GM23338 (cell line): ENCODE results near the gene MROH2A. TPM values are rescaled to one million over a fixed set of nuclear protein-coding genes. Genes with fewer than 3 reads are reported as not detected.

Source experiments
- CREB1 ChIP-seq: fragments of 250-450 bp; sonication (Bioruptor Pico); IDR thresholded peaks from 2 replicates; pipeline ENCODE4 v1.5.0; 2020; ENCODE audit warnings: low read depth, mild to moderate bottlenecking, moderate library complexity
- EZH2phosphoT487 ChIP-seq: fragments of 200-600 bp; sonication (generic); IDR thresholded peaks from one replicate; pipeline ENCODE4 v1.8.1; 2018; ENCODE audit warnings: antibody characterized with exemption; ENCODE audit not compliant: unreplicated experiment
- POLR2AphosphoS5 ChIP-seq: IDR thresholded peaks from 2 replicates; pipeline ENCODE4 v1.6.1; 2016; ENCODE audit warnings: antibody characterized with exemption, low read depth
- REST ChIP-seq: IDR thresholded peaks from one replicate; pipeline ENCODE4 v1.6.1; 2018; ENCODE audit warnings: antibody characterized with exemption; ENCODE audit not compliant: unreplicated experiment
- STAT1 ChIP-seq: IDR thresholded peaks from one replicate; pipeline ENCODE4 v1.6.1; 2016; ENCODE audit warnings: antibody characterized with exemption; ENCODE audit not compliant: unreplicated experiment
- ZNF114 ChIP-seq: fragments of 250-450 bp; sonication (Bioruptor Pico); IDR thresholded peaks from 2 replicates; pipeline ENCODE4 v1.5.0; 2020; ENCODE audit warnings: mild to moderate bottlenecking, moderate library complexity
- ZNF331 ChIP-seq: fragments of 250-450 bp; sonication (Bioruptor Pico); IDR thresholded peaks from 2 replicates; pipeline ENCODE4 v1.5.0; 2020; ENCODE audit warnings: low read depth, mild to moderate bottlenecking, moderate library complexity
- polyA plus RNA-seq: library from polyadenylated mRNA; unstranded; fragments of >200 nt; fragmentation: Nextera tagmentation; extraction: Ambion mirVana; gene quantifications from 2 replicates; pipeline ENCODE4 v1.2.1, GENCODE V29; 2016
- total RNA-seq: library from RNA; depleted of rRNA; stranded (reverse); fragments of >200 nt; shearing (Covaris generic); gene quantifications from 2 replicates; pipeline ENCODE4 v1.2.3, GENCODE V29; 2014
- TF ChIP-seq, protein P1 (sequence below): fragments of 250-450 bp; sonication (Bioruptor Pico); IDR thresholded peaks from 2 replicates; pipeline ENCODE4 v1.5.0; 2020; ENCODE audit warnings: mild to moderate bottlenecking, moderate library complexity
- TF ChIP-seq, protein P2 (sequence below), 2 experiments: fragments of 200-600 bp in 1 of 2; sonication (generic) in 1 of 2; conservative IDR thresholded peaks; 2 replicates each; pipeline versions ENCODE4 v1.5.1 to v1.6.1; 2016 to 2017; ENCODE audit warnings: antibody characterized with exemption in 2 of 2, low read depth in 2 of 2, mild to moderate bottlenecking in 2 of 2, moderate library complexity in 1 of 2
- TF ChIP-seq, protein P3 (sequence below): IDR thresholded peaks from 2 replicates; pipeline ENCODE4 v1.6.1; 2016; ENCODE audit warnings: antibody characterized with exemption

The MROH2A gene
- total and polyA plus RNA-seq, 2 experiments from 2014 or later: not detected

DNA sequence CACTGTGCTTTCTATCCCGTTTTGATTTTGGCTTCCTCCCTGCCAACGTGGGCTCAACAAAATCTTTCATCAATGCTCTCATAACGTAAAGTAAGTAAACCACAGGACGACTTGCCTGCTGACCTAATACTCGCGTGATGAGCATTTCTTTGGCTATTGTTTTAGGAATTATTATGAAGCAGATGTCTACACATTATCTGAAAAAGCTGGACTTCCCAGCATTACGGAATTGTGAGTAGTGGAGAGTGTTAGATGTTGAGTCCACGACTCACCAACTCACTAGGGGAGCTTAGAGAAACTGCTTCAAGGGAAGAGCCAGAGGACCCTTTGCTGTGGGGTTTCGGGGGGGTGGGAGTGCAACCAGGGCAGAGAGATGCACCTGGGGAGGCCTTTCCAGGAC, 54.3 kb downstream of the MROH2A start (continued):
- TF ChIP-seq, protein P1, sequence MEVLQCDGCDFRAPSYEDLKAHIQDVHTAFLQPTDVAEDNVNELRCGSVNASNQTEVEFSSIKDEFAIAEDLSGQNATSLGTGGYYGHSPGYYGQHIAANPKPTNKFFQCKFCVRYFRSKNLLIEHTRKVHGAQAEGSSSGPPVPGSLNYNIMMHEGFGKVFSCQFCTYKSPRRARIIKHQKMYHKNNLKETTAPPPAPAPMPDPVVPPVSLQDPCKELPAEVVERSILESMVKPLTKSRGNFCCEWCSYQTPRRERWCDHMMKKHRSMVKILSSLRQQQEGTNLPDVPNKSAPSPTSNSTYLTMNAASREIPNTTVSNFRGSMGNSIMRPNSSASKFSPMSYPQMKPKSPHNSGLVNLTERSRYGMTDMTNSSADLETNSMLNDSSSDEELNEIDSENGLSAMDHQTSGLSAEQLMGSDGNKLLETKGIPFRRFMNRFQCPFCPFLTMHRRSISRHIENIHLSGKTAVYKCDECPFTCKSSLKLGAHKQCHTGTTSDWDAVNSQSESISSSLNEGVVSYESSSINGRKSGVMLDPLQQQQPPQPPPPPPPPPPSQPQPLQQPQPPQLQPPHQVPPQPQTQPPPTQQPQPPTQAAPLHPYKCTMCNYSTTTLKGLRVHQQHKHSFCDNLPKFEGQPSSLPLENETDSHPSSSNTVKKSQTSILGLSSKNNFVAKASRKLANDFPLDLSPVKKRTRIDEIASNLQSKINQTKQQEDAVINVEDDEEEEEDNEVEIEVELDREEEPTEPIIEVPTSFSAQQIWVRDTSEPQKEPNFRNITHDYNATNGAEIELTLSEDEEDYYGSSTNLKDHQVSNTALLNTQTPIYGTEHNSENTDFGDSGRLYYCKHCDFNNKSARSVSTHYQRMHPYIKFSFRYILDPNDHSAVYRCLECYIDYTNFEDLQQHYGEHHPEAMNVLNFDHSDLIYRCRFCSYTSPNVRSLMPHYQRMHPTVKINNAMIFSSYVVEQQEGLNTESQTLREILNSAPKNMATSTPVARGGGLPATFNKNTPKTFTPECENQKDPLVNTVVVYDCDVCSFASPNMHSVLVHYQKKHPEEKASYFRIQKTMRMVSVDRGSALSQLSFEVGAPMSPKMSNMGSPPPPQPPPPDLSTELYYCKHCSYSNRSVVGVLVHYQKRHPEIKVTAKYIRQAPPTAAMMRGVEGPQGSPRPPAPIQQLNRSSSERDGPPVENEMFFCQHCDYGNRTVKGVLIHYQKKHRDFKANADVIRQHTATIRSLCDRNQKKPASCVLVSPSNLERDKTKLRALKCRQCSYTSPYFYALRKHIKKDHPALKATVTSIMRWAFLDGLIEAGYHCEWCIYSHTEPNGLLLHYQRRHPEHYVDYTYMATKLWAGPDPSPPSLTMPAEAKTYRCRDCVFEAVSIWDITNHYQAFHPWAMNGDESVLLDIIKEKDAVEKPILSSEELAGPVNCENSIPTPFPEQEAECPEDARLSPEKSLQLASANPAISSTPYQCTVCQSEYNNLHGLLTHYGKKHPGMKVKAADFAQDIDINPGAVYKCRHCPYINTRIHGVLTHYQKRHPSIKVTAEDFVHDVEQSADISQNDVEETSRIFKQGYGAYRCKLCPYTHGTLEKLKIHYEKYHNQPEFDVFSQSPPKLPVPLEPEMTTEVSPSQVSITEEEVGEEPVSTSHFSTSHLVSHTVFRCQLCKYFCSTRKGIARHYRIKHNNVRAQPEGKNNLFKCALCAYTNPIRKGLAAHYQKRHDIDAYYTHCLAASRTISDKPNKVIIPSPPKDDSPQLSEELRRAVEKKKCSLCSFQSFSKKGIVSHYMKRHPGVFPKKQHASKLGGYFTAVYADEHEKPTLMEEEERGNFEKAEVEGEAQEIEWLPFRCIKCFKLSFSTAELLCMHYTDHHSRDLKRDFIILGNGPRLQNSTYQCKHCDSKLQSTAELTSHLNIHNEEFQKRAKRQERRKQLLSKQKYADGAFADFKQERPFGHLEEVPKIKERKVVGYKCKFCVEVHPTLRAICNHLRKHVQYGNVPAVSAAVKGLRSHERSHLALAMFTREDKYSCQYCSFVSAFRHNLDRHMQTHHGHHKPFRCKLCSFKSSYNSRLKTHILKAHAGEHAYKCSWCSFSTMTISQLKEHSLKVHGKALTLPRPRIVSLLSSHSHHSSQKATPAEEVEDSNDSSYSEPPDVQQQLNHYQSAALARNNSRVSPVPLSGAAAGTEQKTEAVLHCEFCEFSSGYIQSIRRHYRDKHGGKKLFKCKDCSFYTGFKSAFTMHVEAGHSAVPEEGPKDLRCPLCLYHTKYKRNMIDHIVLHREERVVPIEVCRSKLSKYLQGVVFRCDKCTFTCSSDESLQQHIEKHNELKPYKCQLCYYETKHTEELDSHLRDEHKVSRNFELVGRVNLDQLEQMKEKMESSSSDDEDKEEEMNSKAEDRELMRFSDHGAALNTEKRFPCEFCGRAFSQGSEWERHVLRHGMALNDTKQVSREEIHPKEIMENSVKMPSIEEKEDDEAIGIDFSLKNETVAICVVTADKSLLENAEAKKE (CRISPR knock-in tag): no peak
- TF ChIP-seq STAT1 (no peak), POLR2AphosphoS5 (no peak), CREB1 (CRISPR knock-in tag) (no peak), ZNF114 (no peak), ZNF331 (CRISPR knock-in tag) (no peak), REST (no peak), EZH2phosphoT487 (no peak)
- TF ChIP-seq, protein P2, sequence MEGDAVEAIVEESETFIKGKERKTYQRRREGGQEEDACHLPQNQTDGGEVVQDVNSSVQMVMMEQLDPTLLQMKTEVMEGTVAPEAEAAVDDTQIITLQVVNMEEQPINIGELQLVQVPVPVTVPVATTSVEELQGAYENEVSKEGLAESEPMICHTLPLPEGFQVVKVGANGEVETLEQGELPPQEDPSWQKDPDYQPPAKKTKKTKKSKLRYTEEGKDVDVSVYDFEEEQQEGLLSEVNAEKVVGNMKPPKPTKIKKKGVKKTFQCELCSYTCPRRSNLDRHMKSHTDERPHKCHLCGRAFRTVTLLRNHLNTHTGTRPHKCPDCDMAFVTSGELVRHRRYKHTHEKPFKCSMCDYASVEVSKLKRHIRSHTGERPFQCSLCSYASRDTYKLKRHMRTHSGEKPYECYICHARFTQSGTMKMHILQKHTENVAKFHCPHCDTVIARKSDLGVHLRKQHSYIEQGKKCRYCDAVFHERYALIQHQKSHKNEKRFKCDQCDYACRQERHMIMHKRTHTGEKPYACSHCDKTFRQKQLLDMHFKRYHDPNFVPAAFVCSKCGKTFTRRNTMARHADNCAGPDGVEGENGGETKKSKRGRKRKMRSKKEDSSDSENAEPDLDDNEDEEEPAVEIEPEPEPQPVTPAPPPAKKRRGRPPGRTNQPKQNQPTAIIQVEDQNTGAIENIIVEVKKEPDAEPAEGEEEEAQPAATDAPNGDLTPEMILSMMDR (conservative IDR thresholded peaks at IDR 0.05; ENCODE audit: low read depth in 2 of 2): no peak
- TF ChIP-seq, protein P3, sequence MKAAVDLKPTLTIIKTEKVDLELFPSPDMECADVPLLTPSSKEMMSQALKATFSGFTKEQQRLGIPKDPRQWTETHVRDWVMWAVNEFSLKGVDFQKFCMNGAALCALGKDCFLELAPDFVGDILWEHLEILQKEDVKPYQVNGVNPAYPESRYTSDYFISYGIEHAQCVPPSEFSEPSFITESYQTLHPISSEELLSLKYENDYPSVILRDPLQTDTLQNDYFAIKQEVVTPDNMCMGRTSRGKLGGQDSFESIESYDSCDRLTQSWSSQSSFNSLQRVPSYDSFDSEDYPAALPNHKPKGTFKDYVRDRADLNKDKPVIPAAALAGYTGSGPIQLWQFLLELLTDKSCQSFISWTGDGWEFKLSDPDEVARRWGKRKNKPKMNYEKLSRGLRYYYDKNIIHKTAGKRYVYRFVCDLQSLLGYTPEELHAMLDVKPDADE: no peak
